ENCODE data around the gene CACNA2D4.

GRCh38 chr12:1778911-1779310 lies 139.5 kb downstream of the CACNA2D4 start:
- TF ChIP-seq CTCF (conservative IDR thresholded peaks at IDR 0.05) (no peak), ZFX (IDR thresholded peaks at IDR 0.05) (no peak)
